ENCODE data around the gene NOL9.

DNA sequence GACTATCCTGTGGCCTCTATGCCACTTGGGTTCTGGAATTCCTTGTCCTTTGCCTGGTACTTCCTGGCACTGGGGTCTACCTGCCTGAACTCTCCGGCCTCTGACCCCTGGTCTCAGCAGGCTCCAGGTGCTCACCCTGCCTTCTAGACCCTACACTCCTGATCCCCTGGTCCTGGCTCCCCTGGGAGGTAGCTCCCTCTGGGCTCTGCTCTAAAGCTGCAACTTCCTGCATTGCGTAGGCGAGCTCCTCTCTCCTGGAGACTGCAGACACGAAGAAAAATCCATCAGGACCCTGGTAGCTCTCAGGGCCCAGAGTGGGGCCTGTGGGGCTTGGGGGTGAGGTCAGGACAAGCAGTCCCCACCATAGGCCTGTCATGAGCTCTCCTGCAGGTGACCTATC is 55.0 kb downstream of the NOL9 start:
- TF ChIP-seq, protein P1, sequence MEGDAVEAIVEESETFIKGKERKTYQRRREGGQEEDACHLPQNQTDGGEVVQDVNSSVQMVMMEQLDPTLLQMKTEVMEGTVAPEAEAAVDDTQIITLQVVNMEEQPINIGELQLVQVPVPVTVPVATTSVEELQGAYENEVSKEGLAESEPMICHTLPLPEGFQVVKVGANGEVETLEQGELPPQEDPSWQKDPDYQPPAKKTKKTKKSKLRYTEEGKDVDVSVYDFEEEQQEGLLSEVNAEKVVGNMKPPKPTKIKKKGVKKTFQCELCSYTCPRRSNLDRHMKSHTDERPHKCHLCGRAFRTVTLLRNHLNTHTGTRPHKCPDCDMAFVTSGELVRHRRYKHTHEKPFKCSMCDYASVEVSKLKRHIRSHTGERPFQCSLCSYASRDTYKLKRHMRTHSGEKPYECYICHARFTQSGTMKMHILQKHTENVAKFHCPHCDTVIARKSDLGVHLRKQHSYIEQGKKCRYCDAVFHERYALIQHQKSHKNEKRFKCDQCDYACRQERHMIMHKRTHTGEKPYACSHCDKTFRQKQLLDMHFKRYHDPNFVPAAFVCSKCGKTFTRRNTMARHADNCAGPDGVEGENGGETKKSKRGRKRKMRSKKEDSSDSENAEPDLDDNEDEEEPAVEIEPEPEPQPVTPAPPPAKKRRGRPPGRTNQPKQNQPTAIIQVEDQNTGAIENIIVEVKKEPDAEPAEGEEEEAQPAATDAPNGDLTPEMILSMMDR (IDR thresholded peaks at IDR 0.05) = no peak
- TF ChIP-seq POLR2A (IDR thresholded peaks at IDR 0.05) = no peak

Measured in tibial nerve (tissue), 3 donors.